Caco-2 (cell line): Measurements from ENCODE around the gene TNP2. TPM values are rescaled to one million over a fixed set of nuclear protein-coding genes. Genes with fewer than 3 reads are reported as not detected.

Source experiments
- BruUV-seq: library from RNA; stranded (reverse); fragments of 400-500 nt; replicated peaks from 2 replicates; lab custom pipeline; 2021; lab: Mats Ljungman, UMichigan
- CTCF ChIA-PET: fragments of 300-600 bp; sonication (Branson Sonifier 250); formaldehyde crosslinking; loops from one replicate; lab custom pipeline; 2022; ENCODE audit warnings: antibody characterized with exemption; lab: Charles Lee
- POLR2A ChIA-PET: fragments of 300-600 bp; sonication (Branson Sonifier 250); formaldehyde crosslinking; loops from one replicate; lab custom pipeline; 2022; ENCODE audit warnings: antibody characterized with exemption; lab: Charles Lee
- DNase-seq, 2 experiments: peaks; one replicate each; pipeline versions ENCODE4 v3.0.0 to v3.0.0-alpha.2; 2020 to 2022
- H3K27me3 ChIP-seq: replicated peaks from 2 replicates; pipeline ENCODE4 v1.6.0; 2011; ENCODE audit warnings: low read length; ENCODE audit not compliant: control insufficient read depth, insufficient read depth
- H3K36me3 ChIP-seq: 2 replicates; pipeline ENCODE4 v1.5.1; 2011; ENCODE audit warnings: low read length; ENCODE audit not compliant: control insufficient read depth, insufficient read depth
- H3K4me1 ChIP-seq: fragments of 250-450 bp; sonication (Bioruptor Pico); 2 replicates; pipeline ENCODE4 v1.5.1; 2020; ENCODE audit warnings: mild to moderate bottlenecking
- H3K4me3 ChIP-seq: 2 replicates; pipeline ENCODE4 v1.5.1; 2011; ENCODE audit warnings: low read depth, mild to moderate bottlenecking, control low read depth, low read length
- H3K9me3 ChIP-seq: fragments of 250-450 bp; sonication (Bioruptor Pico); 2 replicates; pipeline ENCODE4 v1.5.1; 2020; ENCODE audit warnings: mild to moderate bottlenecking, moderate library complexity
- H3K27ac Mint-ChIP-seq: one replicate; pipeline ENCODE4 v1.8.0; 2022; ENCODE audit warnings: mixed read lengths; ENCODE audit not compliant: unreplicated experiment
- H3K27me3 Mint-ChIP-seq: one replicate; pipeline ENCODE4 v1.8.0; 2022; ENCODE audit warnings: mixed read lengths; ENCODE audit not compliant: insufficient read depth, unreplicated experiment
- H3K36me3 Mint-ChIP-seq: one replicate; pipeline ENCODE4 v1.8.0; 2022; ENCODE audit warnings: mild to moderate bottlenecking, mixed read lengths; ENCODE audit not compliant: insufficient read depth, unreplicated experiment
- H3K4me1 Mint-ChIP-seq: one replicate; pipeline ENCODE4 v1.8.0; 2022; ENCODE audit warnings: low read depth, mixed read lengths; ENCODE audit not compliant: unreplicated experiment
- H3K4me3 Mint-ChIP-seq: one replicate; pipeline ENCODE4 v1.8.0; 2022; ENCODE audit warnings: mild to moderate bottlenecking, moderate library complexity, mixed read lengths; ENCODE audit not compliant: unreplicated experiment
- H3K9me3 Mint-ChIP-seq: one replicate; pipeline ENCODE4 v1.8.0; 2022; ENCODE audit warnings: mixed read lengths; ENCODE audit not compliant: unreplicated experiment
- CTCF ChIP-seq, 2 experiments: fragments of 200-600 bp in 1 of 2; IDR thresholded peaks; 1 replicate in 1 of 2; 2 replicates in 1 of 2; pipeline versions ENCODE4 v1.5.1 to v1.8.0; 2011 to 2022; ENCODE audit warnings: antibody characterized with exemption in 1 of 2, control low read depth in 1 of 2, inconsistent platforms in 1 of 2, low read depth in 1 of 2, low read length in 1 of 2, mild to moderate bottlenecking in 1 of 2, moderate library complexity in 1 of 2; ENCODE audit not compliant: insufficient read depth in 1 of 2, severe bottlenecking in 1 of 2, unreplicated experiment in 1 of 2
- intact Hi-C: fragments of 100-400 bp; cut with micrococcal nuclease; formaldehyde crosslinking; loops from one replicate; pipeline ENCODE4 v1.10.0; 2022; ENCODE audit not compliant: unreplicated experiment
- total RNA-seq: library from RNA; stranded (reverse); gene quantifications from 2 replicates; pipeline ENCODE4 v1.2.3, GENCODE V29; 2022

TNP2 gene
- total RNA-seq, 1 experiment from 2014 or later: not detected

DNA sequence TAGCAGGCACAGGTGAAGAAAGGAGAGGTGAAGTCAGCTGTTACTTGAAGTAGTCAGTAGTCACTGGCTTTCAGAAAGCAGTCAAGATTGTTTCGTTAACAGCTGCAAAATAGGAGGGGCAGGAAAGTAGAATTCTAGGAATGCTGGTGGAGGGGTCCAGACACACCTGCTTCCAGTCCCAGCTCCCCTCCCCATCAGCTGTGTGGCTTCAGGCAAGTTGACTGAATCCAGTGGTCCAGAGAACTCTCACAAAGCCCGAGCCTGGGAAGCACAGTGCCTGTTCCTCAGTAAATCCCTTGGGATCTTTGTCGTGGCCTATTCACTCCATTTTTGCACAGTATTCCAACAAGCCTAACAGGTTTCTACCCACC, 8.5 kb downstream of the TNP2 start:
- H3K27me3 ChIP-seq: no peaks in the 10 kb centered on the region
- no peak for TF ChIP-seq CTCF (IDR thresholded peaks at IDR 0.05; ENCODE audit: insufficient read depth in 1 of 2, low read depth in 1 of 2, low read length in 1 of 2, severe bottlenecking in 1 of 2, unreplicated experiment in 1 of 2)
- no peak overlapping the region for H3K4me3 Mint-ChIP-seq
- H3K27ac Mint-ChIP-seq: peak overlapping the region; percentile 80
- no peaks in the 10 kb centered on the region for H3K9me3 ChIP-seq
- peaks cover 39% of the 10 kb centered on the region for H3K4me1 ChIP-seq
- H3K4me3 ChIP-seq: no peak overlapping the region
- peaks cover 20% of the 10 kb centered on the region for H3K4me1 Mint-ChIP-seq
- H3K9me3 Mint-ChIP-seq: no peaks in the 10 kb centered on the region
- no peaks in the 10 kb centered on the region for H3K27me3 Mint-ChIP-seq
- no TSS peak for BruUV-seq
- POLR2A ChIA-PET: interaction anchor here (1.1 kb wide), 2 partner anchors 8 to 19 kb away, joined by 3 to 9 read pairs; partner anchors contain the start of gene TNP2
- peaks cover 18% of the 10 kb centered on the region for H3K36me3 Mint-ChIP-seq
- intact Hi-C loops: loop anchor here (1.0 kb wide), 2 partner anchors 53 to 99 kb away; no protein-coding TSS in a partner anchor
- H3K36me3 ChIP-seq: no peaks in the 10 kb centered on the region
- DNase-seq: peak; percentile 64 to 82
- CTCF ChIA-PET: interaction anchor here (0.7 kb wide), 1 partner anchor 23 kb away, joined by 3 read pairs; no protein-coding TSS in a partner anchor

GRCh38 chr16:11259655-11260595, 9.2 kb downstream of the TNP2 start:
- Histone ChIP-seq H3K9me3 (no peaks in the 10 kb centered on the region), H3K4me1 (peaks cover 39% of the 10 kb centered on the region), H3K27me3 (no peaks in the 10 kb centered on the region), H3K4me3 (no peak overlapping the region), H3K36me3 (no peaks in the 10 kb centered on the region)
- BruUV-seq: no TSS peak
- Mint-ChIP-seq H3K4me1 (peaks cover 20% of the 10 kb centered on the region), H3K27ac (peak overlapping the region; percentile 80), H3K4me3 (peak overlapping the region; percentile 12), H3K9me3 (no peaks in the 10 kb centered on the region), H3K36me3 (peaks cover 25% of the 10 kb centered on the region), H3K27me3 (no peaks in the 10 kb centered on the region)
- ChIA-PET POLR2A (interaction anchor here (1.1 kb wide), 1 partner anchor 9 kb away, joined by 3 read pairs; the partner anchor contains the start of gene TNP2), CTCF (interaction anchor here (0.7 kb wide), 1 partner anchor 24 kb away, joined by 3 read pairs; no protein-coding TSS in a partner anchor)
- DNase-seq: no peak
- intact Hi-C loops: loop anchor here (1.0 to 10.0 kb wide), 3 partner anchors 53 to 155 kb away; no protein-coding TSS in a partner anchor
- TF ChIP-seq CTCF (IDR thresholded peaks at IDR 0.05; ENCODE audit: insufficient read depth in 1 of 2, low read depth in 1 of 2, low read length in 1 of 2, severe bottlenecking in 1 of 2, unreplicated experiment in 1 of 2): no peak
